HCT116 (cell line): ENCODE data around the gene TMIGD2. TPM values are rescaled to one million over a fixed set of nuclear protein-coding genes. Genes with fewer than 3 reads are reported as not detected.

Experiments used
- ATAC-seq: fragments of 200-7000 bp; cut with Tn5 transposase; 2 replicates; pipeline ENCODE4 v1.9.1; 2020; ENCODE audit warnings: mild to moderate bottlenecking, moderate library complexity
- BruUV-seq: library from RNA; stranded (reverse); fragments of 400-500 nt; replicated peaks from 2 replicates; lab custom pipeline; 2021; lab: Mats Ljungman, UMichigan
- CTCF ChIA-PET: fragments of 300-600 bp; sonication (Branson Sonifier 250); formaldehyde crosslinking; loops from one replicate; lab custom pipeline; 2021; ENCODE audit warnings: antibody characterized with exemption; lab: Charles Lee
- POLR2A ChIA-PET: fragments of 300-600, 350-600 bp; sonication (Branson Sonifier 250); formaldehyde crosslinking; loops from one replicate; lab custom pipeline; 2021; ENCODE audit warnings: antibody characterized with exemption; lab: Charles Lee
- RAD21 ChIA-PET, 2 experiments: fragments of 300-600 bp; sonication (Branson Sonifier 250); formaldehyde crosslinking; loops; one replicate each; lab custom pipeline; 2023; ENCODE audit warnings: low total read pairs in 2 of 2; ENCODE audit not compliant: uncharacterized antibody in 2 of 2, unreplicated experiment in 2 of 2, low non-redundant PET in 1 of 2; lab: Charles Lee
- DNase-seq: peaks from one replicate; pipeline ENCODE4 v3.0.0-alpha.2; 2010; ENCODE audit warnings: low read depth, low spot score
- H2AFZ ChIP-seq: fragments of 200-600 bp; shearing (Covaris generic), sonication (generic); 2 replicates; pipeline ENCODE4 v1.6.1; 2017; ENCODE audit warnings: low read depth, mixed run types, mixed read lengths, antibody characterized with exemption, low read length; ENCODE audit not compliant: poor library complexity, severe bottlenecking
- H3K27ac ChIP-seq: 2 replicates; pipeline ENCODE4 v1.5.1; 2012; ENCODE audit warnings: low read depth, low read length
- H3K27me3 ChIP-seq: fragments of 200-600 bp; sonication (generic); 2 replicates; pipeline ENCODE4 v1.6.1; 2016; ENCODE audit warnings: mixed run types, low read length, mixed read lengths; ENCODE audit not compliant: insufficient read depth
- H3K36me3 ChIP-seq, 2 experiments: fragments of 200-500 bp in 1 of 2; fragments of 200-600 bp in 1 of 2; sonication (Bioruptor generic) in 1 of 2; sonication (generic) in 1 of 2; 2 replicates each; pipeline versions ENCODE4 v1.5.1 to v1.6.1; 2014 to 2016; ENCODE audit warnings: low read length in 2 of 2, inconsistent platforms in 1 of 2, mixed read lengths in 1 of 2, mixed run types in 1 of 2; ENCODE audit not compliant: insufficient read depth in 2 of 2, control insufficient read depth in 1 of 2
- H3K4me1 ChIP-seq, 2 experiments: fragments of 200-600 bp in 1 of 2; sonication (generic) in 1 of 2; 2 replicates each; pipeline versions ENCODE4 v1.5.1 to v1.6.1; 2012 to 2017; ENCODE audit warnings: low read length in 2 of 2, inconsistent platforms in 1 of 2, mild to moderate bottlenecking in 1 of 2, mixed read lengths in 1 of 2, mixed run types in 1 of 2, moderate library complexity in 1 of 2; ENCODE audit not compliant: insufficient read depth in 2 of 2, control insufficient read depth in 1 of 2
- H3K4me2 ChIP-seq: fragments of 200-600 bp; sonication (generic); 2 replicates; pipeline ENCODE4 v1.6.1; 2017; ENCODE audit warnings: mixed run types, low read length, mixed read lengths
- H3K4me3 ChIP-seq, 2 experiments: fragments of 200-600 bp in 1 of 2; sonication (generic) in 1 of 2; replicated peaks in 1 of 2; 2 replicates each; pipeline ENCODE4 v1.5.1; 2011 to 2016; ENCODE audit warnings: low read length in 2 of 2, control low read depth in 1 of 2, low read depth in 1 of 2, mild to moderate bottlenecking in 1 of 2, mixed read lengths in 1 of 2, mixed run types in 1 of 2
- H3K79me2 ChIP-seq: fragments of 200-600 bp; sonication (generic); 2 replicates; pipeline ENCODE4 v1.6.1; 2017; ENCODE audit warnings: mild to moderate bottlenecking, mixed run types, low read length, moderate library complexity, mixed read lengths; ENCODE audit not compliant: insufficient read depth
- H3K9ac ChIP-seq: fragments of 200-600 bp; sonication (generic); 2 replicates; pipeline ENCODE4 v1.6.1; 2016; ENCODE audit warnings: low read length, mixed read lengths
- H3K9me2 ChIP-seq: fragments of 200-600 bp; sonication (generic), shearing (Covaris generic); 2 replicates; pipeline ENCODE4 v1.6.1; 2017; ENCODE audit warnings: mixed run types, mild to moderate bottlenecking, moderate library complexity; ENCODE audit not compliant: insufficient read depth
- H3K9me3 ChIP-seq, 2 experiments: fragments of 200-500 bp in 1 of 2; fragments of 200-600 bp in 1 of 2; sonication (Bioruptor generic) in 1 of 2; sonication (generic) in 1 of 2; 2 replicates each; pipeline ENCODE4 v1.6.1; 2014 to 2017; ENCODE audit warnings: low read length in 2 of 2, mixed read lengths in 2 of 2, inconsistent platforms in 1 of 2, low read depth in 1 of 2, mild to moderate bottlenecking in 1 of 2, mixed run types in 1 of 2, moderate library complexity in 1 of 2; ENCODE audit not compliant: control insufficient read depth in 1 of 2, insufficient read depth in 1 of 2
- H4K20me1 ChIP-seq: fragments of 200-600 bp; sonication (generic), shearing (Covaris generic); 2 replicates; pipeline ENCODE4 v1.6.1; 2017; ENCODE audit warnings: mixed run types, mild to moderate bottlenecking, moderate library complexity; ENCODE audit not compliant: insufficient read depth
- CBX3 ChIP-seq: IDR thresholded peaks from 2 replicates; pipeline ENCODE4 v1.6.1; 2012; ENCODE audit warnings: low read depth
- EGR1 ChIP-seq: IDR thresholded peaks from 2 replicates; pipeline ENCODE4 v1.6.1; 2012; ENCODE audit warnings: low read depth
- ELF1 ChIP-seq: IDR thresholded peaks from 2 replicates; pipeline ENCODE4 v1.6.1; 2012; ENCODE audit warnings: low read depth, borderline replicate concordance
- EZH2 ChIP-seq: fragments of 200-600 bp; sonication (generic); IDR thresholded peaks from 2 replicates; pipeline ENCODE4 v1.6.1; 2017; ENCODE audit warnings: antibody characterized with exemption, mixed run types
- EZH2phosphoT487 ChIP-seq: fragments of 200-600 bp; IDR thresholded peaks from 2 replicates; pipeline ENCODE4 v1.6.1; 2018; ENCODE audit warnings: antibody characterized with exemption, borderline replicate concordance
- FOSL1 ChIP-seq: IDR thresholded peaks from 2 replicates; pipeline ENCODE4 v1.6.1; 2012; ENCODE audit warnings: low read depth
- RAD21 ChIP-seq: IDR thresholded peaks from 2 replicates; pipeline ENCODE4 v1.6.1; 2012; ENCODE audit warnings: low read depth, mild to moderate bottlenecking
- SIN3A ChIP-seq: IDR thresholded peaks from 2 replicates; pipeline ENCODE4 v1.6.1; 2012; ENCODE audit warnings: low read depth
- SP1 ChIP-seq: IDR thresholded peaks from 2 replicates; pipeline ENCODE4 v1.6.1; 2012; ENCODE audit warnings: low read depth
- TCF7L2 ChIP-seq: IDR thresholded peaks from 2 replicates; pipeline ENCODE4 v1.7.0; 2011; ENCODE audit warnings: borderline replicate concordance, inconsistent platforms; ENCODE audit not compliant: insufficient read depth, insufficient read length; ENCODE audit errors: extremely low read depth
- ZNF274 ChIP-seq: fragments of 200-500 bp; sonication (Bioruptor generic); IDR thresholded peaks from 2 replicates; pipeline ENCODE4 v1.6.1; 2014; ENCODE audit warnings: mild to moderate bottlenecking, low read depth, low read length, inconsistent platforms
- intact Hi-C: fragments of 100-400 bp; cut with micrococcal nuclease; formaldehyde crosslinking; loops from 2 replicates; pipeline ENCODE4 v1.10.0; 2022
- total RNA-seq: library from RNA; stranded (reverse); gene quantifications from one replicate; pipeline ENCODE4 v1.2.1, GENCODE V29; 2021; ENCODE audit not compliant: unreplicated experiment
- TF ChIP-seq, protein P1 (sequence below): IDR thresholded peaks from 2 replicates; pipeline ENCODE4 v1.6.1; 2012
- TF ChIP-seq, protein P2 (sequence below): IDR thresholded peaks from 2 replicates; pipeline ENCODE4 v1.6.1; 2012

Gene TMIGD2
- total RNA-seq, 1 experiment from 2014 or later, result not detected

DNA sequence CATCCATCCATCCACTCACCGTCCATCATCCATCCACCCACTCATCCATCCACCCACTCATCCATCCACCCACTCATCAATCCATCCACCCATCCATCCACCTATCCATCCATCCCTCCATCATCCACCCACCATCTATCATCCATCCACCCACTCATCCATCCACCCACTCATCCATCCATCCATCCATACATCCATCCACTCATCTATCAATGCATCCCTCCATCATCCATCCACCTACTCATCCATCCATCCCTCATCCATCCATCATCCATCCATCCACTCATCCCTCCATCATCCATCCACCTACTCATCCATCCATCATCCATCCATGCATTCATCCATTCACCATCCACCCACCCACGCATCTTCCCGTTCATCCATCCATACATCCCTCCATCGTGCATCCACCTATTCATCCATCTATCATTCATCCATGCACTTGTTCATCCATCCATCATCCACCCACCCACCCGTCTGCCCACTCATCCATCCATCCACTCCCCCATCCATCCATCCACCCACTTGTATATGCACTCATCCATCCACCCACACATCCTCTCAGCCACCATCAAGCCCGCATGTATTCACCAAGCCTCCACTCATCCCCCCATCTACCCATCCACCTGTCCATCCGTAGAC, 32.9 kb upstream of the TMIGD2 start:
- Histone ChIP-seq H3K9ac (no peak overlapping the region), H3K27ac (no peak overlapping the region), H3K4me1 (no peaks in the 10 kb centered on the region), H3K4me2 (no peak overlapping the region), H4K20me1 (no peaks in the 10 kb centered on the region), H2AFZ (no peak overlapping the region), H3K79me2 (no peaks in the 10 kb centered on the region), H3K4me3 (no peak overlapping the region), H3K36me3 (no peaks in the 10 kb centered on the region), H3K9me3 (no peaks in the 10 kb centered on the region), H3K27me3 (no peaks in the 10 kb centered on the region), H3K9me2 (no peaks in the 10 kb centered on the region)
- no peak for ATAC-seq
- ChIA-PET CTCF (no interaction called here), POLR2A (no interaction called here), RAD21 (no interaction called here)
- DNase-seq, result no peak
- intact Hi-C loops, result no loop called here
- TSS peak; percentile 23 for BruUV-seq
- no peak for TF ChIP-seq EGR1
- no peak for TF ChIP-seq FOSL1
- no peak for TF ChIP-seq ZNF274
- TF ChIP-seq EZH2, result no peak
- TF ChIP-seq SIN3A, result no peak
- TF ChIP-seq, protein P1, sequence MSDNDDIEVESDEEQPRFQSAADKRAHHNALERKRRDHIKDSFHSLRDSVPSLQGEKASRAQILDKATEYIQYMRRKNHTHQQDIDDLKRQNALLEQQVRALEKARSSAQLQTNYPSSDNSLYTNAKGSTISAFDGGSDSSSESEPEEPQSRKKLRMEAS, result no peak
- TF ChIP-seq, protein P2, sequence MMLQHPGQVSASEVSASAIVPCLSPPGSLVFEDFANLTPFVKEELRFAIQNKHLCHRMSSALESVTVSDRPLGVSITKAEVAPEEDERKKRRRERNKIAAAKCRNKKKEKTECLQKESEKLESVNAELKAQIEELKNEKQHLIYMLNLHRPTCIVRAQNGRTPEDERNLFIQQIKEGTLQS, result no peak
- TF ChIP-seq TCF7L2, result no peak
- no peak for TF ChIP-seq RAD21

DNA sequence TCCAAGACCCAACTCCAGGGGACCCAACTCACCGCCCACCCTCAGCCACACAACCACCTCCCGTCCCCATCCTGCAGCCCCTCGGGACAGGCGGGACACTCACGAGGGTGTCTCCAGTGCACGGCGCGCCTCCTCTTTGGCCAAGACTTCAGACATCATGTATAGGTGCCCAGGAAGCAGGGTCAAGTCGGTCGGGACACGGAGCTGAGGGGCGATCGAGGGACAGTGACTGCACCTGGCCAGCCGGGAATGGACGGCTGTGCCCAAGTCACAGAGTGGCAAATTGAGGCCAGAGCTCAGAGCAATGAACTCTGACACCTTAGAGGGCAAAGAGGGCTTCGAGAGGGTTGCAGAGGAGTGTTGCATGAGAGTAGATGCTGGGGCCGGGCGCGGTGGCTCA, 27.7 kb upstream of the TMIGD2 start:
- Histone ChIP-seq H3K9ac (no peak overlapping the region), H3K36me3 (no peaks in the 10 kb centered on the region), H3K9me2 (no peaks in the 10 kb centered on the region), H4K20me1 (no peaks in the 10 kb centered on the region), H3K4me1 (peaks cover 7 to 20% of the 10 kb centered on the region in 2 experiments), H3K4me2 (0 out of 2 replicates have a peak overlapping the region, but pooled peaks have one; percentile 79), H3K27ac (no peak overlapping the region), H3K27me3 (no peaks in the 10 kb centered on the region), H3K9me3 (no peaks in the 10 kb centered on the region), H3K79me2 (no peaks in the 10 kb centered on the region; the same call in 1 of the 2 replicates), H2AFZ (no peak overlapping the region), H3K4me3 (no peak overlapping the region)
- TF ChIP-seq, protein P2, result no peak
- TF ChIP-seq ELF1 (no peak), CBX3 (no peak), SP1 (no peak), EZH2phosphoT487 (no peak)
- ATAC-seq, result no peak
- no peak for DNase-seq
- intact Hi-C loops, result no loop called here
- ChIA-PET CTCF (no interaction called here), POLR2A (no interaction called here), RAD21 (no interaction called here)
- no TSS peak for BruUV-seq
